IMR-90 (cell line): ENCODE measurements around the gene DBNDD2.

Experiments
- BHLHE40 ChIP-seq: fragments of 150-350 bp; IDR thresholded peaks from 2 replicates; pipeline ENCODE4 v1.6.1; 2016; ENCODE audit warnings: mild to moderate bottlenecking, low read depth, low read length
- CTCF ChIP-seq: conservative IDR thresholded peaks from 2 replicates; pipeline ENCODE4 v1.5.1; 2012; ENCODE audit warnings: mild to moderate bottlenecking, low read depth, low read length, improper control_type of control experiment
- MAFK ChIP-seq: IDR thresholded peaks from 2 replicates; pipeline ENCODE4 v1.6.1; 2012; ENCODE audit warnings: low read depth, low read length, improper control_type of control experiment
- MAZ ChIP-seq: IDR thresholded peaks from 2 replicates; pipeline ENCODE4 v1.6.1; 2012; ENCODE audit warnings: low read depth, mild to moderate bottlenecking, low read length, improper control_type of control experiment, moderate library complexity, borderline replicate concordance
- POLR2A ChIP-seq: IDR thresholded peaks from 2 replicates; pipeline ENCODE4 v1.6.1; 2012; ENCODE audit warnings: mild to moderate bottlenecking, low read depth, low read length
- RAD21 ChIP-seq: IDR thresholded peaks from 2 replicates; pipeline ENCODE4 v1.6.1; 2012; ENCODE audit warnings: low read length, improper control_type of control experiment
- RFX5 ChIP-seq: IDR thresholded peaks from 2 replicates; pipeline ENCODE4 v1.8.0; 2012; ENCODE audit warnings: low read depth, mild to moderate bottlenecking, low read length, moderate library complexity
- SMC3 ChIP-seq: fragments of 150-350 bp; IDR thresholded peaks from 2 replicates; pipeline ENCODE4 v1.6.1; 2016; ENCODE audit warnings: low read depth, mild to moderate bottlenecking, antibody characterized with exemption, low read length, moderate library complexity
- USF2 ChIP-seq: fragments of 150-350 bp; IDR thresholded peaks from 2 replicates; pipeline ENCODE4 v1.6.1; 2017; ENCODE audit warnings: mild to moderate bottlenecking, antibody characterized with exemption, low read length, low read depth

GRCh38 chr20:45394221-45395113 is 13.6 kb upstream of the DBNDD2 start:
- TF ChIP-seq USF2 = no peak
- no peak for TF ChIP-seq MAZ
- TF ChIP-seq CTCF = no peak
- no peak for TF ChIP-seq RAD21
- TF ChIP-seq MAFK = no peak
- TF ChIP-seq SMC3 = no peak
- TF ChIP-seq BHLHE40 = no peak
- TF ChIP-seq RFX5 = no peak
- no peak for TF ChIP-seq POLR2A
